Fibroblast of villous mesenchyme (primary cell): ENCODE data around the gene TMEM217. TPM values are rescaled to one million over a fixed set of nuclear protein-coding genes. Genes with fewer than 3 reads are reported as not detected.

Experiments
- DNase-seq: peaks from one replicate; pipeline ENCODE4 v3.0.0-alpha.2; 2010; ENCODE audit warnings: low read depth
- H3K4me3 ChIP-seq: 2 replicates; pipeline ENCODE4 v1.5.1; 2011; ENCODE audit warnings: low read depth, mild to moderate bottlenecking, low read length
- total RNA-seq: library from RNA; depleted of rRNA; stranded (reverse); fragments of >200 nt; gene quantifications from 2 replicates; pipeline ENCODE4 v1.2.3, GENCODE V29; 2012
- TF ChIP-seq, protein P1 (sequence below): IDR thresholded peaks from 2 replicates; pipeline ENCODE4 v1.5.1; 2012; ENCODE audit warnings: low read depth, mild to moderate bottlenecking, low read length; ENCODE audit not compliant: insufficient read depth

TMEM217 gene
- total RNA-seq, 1 donor, result 3.5 TPM

DNA sequence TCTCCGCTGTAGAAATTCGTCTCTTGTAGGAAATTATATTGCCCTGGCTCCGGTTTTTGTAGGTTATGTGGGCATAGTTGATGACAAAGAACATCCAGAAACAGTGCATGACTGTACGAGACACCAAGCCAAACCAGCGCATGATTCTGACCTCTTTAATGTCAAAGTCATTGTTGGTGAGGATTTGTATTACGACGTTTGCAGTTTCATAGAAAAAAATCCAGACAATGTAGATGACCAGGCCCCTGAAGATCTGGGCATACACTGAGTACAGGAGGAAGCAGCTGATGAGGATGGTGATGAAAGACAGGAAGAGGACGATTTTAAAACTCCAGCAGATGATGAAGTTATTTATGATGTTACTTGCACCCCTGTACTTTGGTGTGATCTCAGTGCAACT lies 39.4 kb downstream of the TMEM217 start:
- no peak overlapping the region for H3K4me3 ChIP-seq
- DNase-seq, result no peak
- TF ChIP-seq, protein P1, sequence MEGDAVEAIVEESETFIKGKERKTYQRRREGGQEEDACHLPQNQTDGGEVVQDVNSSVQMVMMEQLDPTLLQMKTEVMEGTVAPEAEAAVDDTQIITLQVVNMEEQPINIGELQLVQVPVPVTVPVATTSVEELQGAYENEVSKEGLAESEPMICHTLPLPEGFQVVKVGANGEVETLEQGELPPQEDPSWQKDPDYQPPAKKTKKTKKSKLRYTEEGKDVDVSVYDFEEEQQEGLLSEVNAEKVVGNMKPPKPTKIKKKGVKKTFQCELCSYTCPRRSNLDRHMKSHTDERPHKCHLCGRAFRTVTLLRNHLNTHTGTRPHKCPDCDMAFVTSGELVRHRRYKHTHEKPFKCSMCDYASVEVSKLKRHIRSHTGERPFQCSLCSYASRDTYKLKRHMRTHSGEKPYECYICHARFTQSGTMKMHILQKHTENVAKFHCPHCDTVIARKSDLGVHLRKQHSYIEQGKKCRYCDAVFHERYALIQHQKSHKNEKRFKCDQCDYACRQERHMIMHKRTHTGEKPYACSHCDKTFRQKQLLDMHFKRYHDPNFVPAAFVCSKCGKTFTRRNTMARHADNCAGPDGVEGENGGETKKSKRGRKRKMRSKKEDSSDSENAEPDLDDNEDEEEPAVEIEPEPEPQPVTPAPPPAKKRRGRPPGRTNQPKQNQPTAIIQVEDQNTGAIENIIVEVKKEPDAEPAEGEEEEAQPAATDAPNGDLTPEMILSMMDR, result no peak

DNA sequence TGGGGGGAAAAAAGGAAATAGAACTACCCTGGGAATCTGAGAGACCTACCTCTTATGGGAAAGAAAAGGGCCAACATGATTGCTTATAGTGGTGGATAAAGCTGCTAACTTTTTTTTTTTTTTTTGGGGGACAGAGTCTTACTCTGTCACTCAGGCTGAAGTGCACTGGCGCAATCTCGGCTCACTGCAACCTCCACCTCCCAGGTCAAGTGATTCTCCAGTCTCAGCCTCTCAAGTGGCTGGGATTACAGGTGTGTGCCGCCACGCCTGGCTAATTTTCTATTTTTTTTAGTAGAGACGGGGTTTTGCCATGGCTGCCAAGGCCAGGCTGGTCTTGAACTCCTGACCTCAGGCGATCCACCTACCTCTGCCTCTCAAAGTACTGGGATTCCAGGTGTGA lies 39.9 kb downstream of the TMEM217 start:
- TF ChIP-seq, protein P1, result no peak
- DNase-seq, result no peak
- no peak overlapping the region for H3K4me3 ChIP-seq

DNA sequence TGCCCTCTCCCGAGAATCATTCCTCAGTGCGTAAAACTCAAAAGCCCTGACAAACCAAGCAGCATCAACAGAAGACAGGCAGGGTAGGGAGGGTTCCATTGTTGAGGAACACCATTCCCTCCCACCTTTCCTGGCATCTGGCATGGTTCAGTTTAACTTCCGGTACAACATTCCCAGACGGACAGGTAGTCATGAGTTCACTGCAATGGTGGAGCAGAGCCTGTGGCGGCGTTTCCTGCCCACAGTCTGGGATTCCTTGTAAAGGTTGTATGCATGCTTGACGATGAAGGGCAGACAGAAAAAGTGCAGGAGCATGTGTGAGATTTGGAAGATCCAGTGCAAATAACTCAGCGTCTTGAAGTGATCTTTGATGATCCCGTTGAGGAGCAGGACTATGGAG lies 45.7 kb downstream of the TMEM217 start:
- no peak for DNase-seq
- TF ChIP-seq, protein P1, result no peak
- H3K4me3 ChIP-seq, result no peak overlapping the region

DNA sequence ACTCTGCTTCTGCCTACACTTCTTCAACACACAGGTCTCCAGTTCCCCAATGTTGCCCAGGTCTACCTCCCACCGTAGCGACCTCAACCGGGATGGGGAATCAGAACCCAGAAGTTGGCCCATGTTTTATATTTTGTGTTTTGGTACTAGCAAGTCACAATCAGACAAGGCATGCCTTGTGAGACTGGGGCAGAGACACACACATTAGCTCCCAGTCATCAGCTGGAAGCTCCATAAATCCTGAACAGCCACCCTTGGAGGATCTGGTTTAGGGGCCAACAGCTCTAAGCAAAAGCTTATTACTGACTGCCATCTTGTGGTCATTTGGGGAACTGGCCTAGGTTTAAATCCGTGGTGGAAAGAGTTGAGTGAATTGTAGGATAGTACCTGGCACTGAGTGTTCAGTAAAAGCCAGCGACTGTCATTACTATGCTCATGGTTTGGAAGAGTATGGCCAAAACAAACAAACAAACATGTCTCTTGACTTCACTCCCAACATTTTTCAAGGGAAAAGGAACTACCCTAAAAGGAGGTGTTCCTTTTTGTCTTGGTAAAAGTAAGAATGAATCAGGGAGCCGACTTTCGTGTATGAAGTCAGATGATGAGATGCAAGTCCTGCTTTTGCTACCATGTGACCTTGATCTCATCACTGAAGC lies 47.5 kb downstream of the TMEM217 start:
- TF ChIP-seq, protein P1, result peak; percentile 95
- H3K4me3 ChIP-seq, result no peak overlapping the region
- peak; percentile 88 for DNase-seq

DNA sequence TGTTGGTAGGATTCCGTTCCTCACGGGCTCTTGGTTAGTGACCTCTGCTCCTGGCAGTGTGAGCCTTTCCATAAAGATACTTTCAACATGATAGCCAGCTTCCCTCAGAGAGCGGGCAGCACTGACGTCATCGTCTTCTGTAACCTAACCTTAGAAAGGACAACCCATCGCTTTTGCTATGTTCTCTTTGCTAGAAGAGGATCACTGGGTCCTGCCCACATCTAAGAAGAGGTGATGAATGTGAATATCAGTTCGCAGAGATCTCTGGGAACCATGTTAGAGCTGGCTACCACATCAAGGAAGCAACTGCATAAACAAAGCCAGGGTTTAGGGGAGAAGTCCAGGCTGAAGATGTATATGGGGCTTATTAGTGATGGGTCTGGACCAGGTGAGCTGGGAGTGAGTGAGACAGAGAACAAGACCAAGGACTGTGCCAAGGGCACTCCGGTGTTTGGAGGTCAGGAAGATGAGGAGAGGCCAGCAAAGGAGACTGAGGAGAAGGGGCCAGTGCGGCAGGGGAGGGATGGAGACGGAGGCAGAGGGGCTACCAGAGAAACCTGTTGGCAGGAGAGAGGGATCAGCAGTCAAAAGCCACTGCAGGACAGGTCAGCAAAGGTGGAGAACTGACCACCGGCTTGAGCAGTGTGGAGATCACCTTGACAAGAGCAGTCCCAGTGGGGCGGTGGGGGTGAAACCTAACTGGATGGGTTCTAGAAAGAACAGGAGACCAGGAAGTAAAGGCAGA lies 48.3 kb downstream of the TMEM217 start:
- DNase-seq, result peak; percentile 55
- H3K4me3 ChIP-seq, result no peak overlapping the region
- TF ChIP-seq, protein P1, result no peak

DNA sequence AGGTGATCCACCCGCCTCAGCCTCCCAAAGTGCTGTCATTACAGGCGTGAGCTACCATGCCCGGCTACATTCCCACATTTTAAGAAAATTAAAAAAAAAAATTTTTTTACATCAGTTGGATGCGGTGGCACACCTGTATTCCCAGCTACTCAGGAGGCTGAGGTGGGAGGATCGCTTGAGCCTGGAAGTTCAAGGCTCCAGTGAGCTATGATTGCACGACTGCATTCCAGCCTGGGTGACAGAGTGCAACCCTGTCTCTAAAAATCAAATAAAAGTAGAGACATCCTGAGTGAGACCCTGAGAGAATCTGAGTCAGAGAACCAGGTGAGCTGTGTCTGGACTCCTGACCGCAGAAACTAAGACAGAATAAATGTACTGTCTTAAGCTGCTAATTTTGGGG lies 49.2 kb downstream of the TMEM217 start:
- no peak for DNase-seq
- TF ChIP-seq, protein P1, result no peak
- no peak overlapping the region for H3K4me3 ChIP-seq
